ENCODE results near the gene BAZ2B.

DNA sequence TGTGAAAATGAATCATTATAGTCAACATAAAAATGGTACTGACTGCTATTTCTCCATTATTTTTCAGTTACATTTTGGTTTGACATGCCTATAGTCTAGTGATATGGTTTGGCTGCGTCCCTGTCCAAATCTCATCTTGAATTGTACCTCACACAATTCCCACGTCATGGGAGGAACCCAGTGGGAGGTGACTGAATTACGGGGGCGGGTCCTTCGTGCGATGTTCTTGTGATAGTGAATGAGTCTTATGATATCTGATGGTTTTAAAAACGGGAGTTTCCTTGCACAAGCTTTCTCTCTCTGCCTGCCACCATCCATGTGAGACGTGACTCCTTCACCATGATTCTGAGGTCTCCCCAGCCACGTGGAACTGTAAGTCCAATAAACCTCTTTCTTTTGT is 70.3 kb downstream of the BAZ2B start:
- TF ChIP-seq POLR2A (IDR thresholded peaks at IDR 0.05; ENCODE audit: low read length) (no peak), GATA1 (IDR thresholded peaks at IDR 0.05; ENCODE audit: low read depth, low read length) (no peak)

Measured in erythroblast (primary cell).